GM21360 (cell line): Measurements from ENCODE around the gene SUGCT.

Experiments used
- ATAC-seq: cut with Tn5 transposase; IDR thresholded peaks from one replicate; pipeline ENCODE4 v1.9.1; 2021; ENCODE audit warnings: mild to moderate bottlenecking, moderate library complexity; ENCODE audit not compliant: unreplicated experiment

Gene SUGCT

GRCh38 chr7:40506158-40506557 lies 371.4 kb downstream of the SUGCT start:
- ATAC-seq, result no peak

DNA sequence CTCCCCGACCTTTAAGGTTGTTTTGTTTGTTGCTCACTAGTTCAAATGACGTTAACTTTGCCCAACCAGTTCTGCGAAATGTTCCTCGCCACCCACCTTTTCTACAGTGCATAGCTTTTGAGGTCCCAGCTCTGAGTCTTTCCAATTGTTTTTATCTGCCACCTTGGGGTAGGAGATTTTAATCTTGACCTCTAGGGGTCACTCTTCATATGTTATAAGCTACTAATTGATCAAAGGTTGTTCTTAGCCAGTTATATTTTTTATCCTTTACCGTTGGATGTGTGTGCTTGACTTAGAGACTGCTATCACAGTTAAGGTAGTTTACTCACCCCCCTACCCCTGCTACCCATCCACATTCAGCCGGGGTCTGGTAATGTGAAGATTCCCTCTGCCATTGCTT lies 372.4 kb downstream of the SUGCT start:
- no peak for ATAC-seq

- ATAC-seq, result no peak
These were observed 374.6 kb downstream of the SUGCT start for GRCh38 chr7:40509287-40509996.

DNA sequence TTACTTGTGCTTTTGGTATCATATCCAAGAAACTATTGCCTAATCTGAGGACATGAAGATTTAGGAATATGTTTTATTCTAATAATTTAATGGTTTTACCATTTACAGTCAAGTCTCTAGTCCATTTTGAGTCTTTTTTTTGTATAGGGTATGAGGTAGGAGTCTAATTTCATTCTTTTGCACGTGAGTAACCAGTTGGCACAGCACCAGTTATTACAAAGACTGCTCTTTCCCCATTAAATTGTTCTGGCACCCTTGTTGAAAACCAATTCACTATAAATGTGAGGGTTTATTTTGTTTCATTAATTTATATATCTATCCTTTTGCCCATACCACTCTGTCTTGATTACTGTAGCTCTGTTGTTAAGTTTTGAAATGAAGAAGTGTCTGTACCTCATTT lies 381.6 kb downstream of the SUGCT start:
- no peak for ATAC-seq

- no peak for ATAC-seq
These were observed 384.2 kb downstream of the SUGCT start for GRCh38 chr7:40519009-40519408.

DNA sequence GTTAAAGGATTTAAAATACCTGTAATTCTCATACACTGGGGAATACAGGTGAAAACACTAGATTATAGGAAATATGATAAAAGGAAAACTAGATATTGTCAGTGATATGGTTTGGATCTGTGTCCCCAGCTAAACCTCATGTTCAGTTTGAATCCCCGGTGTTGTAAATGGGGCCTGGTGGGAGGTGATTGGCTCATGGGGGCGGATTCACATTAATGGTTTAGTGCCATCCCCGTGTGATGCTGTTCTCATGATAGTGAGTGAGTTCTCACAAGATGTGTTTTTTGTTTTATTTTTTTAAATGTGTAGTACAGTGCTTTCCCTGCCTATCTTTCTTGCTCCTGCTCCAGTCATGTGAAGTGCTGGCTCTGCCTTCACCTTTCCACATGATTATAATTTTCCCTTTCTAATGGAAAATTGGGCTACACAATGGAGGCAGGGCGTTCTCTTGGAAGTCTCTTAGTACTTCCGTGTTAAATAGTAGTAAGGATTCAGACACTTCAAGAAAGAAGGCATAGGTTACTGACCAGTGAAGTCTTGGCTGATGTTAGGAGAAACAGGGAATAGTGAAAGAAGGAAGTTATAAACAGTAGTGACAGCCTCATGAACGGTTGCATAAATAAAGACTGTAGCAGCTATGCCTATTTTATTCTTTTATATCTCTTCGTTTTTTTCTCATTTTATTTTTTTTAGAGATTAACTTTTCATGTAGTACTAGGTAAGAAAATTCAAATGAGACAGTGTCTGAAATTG lies 386.4 kb downstream of the SUGCT start:
- ATAC-seq, result no peak

DNA sequence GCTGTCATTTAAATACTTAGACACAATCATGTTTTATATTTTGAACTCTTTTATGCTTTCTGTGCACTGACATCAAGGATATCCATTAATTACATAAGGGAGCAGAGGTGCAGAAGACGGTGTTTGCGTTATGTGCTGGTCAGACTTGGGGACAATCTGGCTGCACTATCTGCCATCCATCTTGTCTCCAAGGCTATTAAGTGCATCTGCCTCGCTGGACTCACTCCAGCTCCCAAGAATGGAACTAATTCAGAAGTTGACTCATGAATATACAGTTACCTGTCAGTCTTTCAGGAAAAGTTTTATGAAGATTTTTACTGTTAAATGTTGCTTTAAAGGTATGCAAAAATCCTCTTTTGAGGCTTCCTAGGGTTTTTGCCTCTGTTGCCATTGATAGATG lies 391.0 kb downstream of the SUGCT start:
- ATAC-seq, result no peak

DNA sequence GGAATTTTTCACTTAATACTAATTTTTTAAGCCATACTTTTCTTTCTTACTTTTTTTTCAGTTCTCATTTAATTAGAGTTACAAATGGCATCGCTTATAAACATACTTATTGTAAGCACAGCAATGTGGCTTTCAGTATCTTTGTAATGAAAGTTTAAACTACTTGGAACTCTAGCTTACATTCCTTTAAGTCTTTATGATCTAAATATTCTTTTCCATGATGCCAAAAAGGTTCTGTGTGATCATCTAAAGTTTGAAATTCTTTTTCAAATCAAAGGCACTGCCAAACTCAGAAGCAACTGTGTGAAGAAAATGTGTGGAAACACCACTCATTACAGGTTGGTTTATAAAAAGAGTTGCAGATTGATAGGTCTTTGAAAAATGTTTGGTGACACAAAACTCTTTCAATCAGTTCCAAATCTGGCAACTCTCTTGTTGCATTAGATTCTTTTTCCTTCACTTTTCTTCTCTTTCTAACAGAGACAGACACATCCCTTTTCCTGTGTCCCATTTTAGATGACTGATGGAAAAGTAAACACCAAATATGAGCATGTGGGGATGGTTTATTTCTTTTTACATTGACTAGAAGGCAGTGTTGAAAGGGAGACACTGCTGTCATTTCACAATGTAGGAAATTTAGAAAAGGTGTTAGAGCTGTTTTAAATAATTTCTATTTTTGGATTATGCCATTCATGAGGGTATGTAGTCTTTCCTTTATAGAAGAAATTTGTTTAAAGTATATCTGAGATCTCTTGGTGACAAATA lies 392.3 kb downstream of the SUGCT start:
- ATAC-seq, result no peak

DNA sequence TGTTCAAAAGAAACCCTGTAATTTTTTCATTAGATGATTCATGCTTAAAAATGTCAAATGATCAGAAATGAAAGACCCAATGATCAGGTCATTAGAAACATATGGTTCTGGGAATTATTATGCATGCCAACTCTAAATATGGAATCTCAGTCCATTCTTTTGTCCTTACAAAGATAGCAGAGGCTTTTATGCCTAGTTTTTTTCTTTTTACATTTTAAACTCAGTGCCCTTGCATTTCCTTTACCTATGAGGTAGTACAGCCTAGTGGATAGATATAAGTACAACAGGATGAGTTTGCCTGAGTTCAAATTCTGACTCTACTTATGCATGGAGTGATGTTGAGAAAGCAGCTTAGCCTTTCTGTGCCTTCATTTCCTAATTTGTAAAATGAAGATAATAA lies 392.9 kb downstream of the SUGCT start:
- no peak for ATAC-seq

- no peak for ATAC-seq
These were observed 395.5 kb downstream of the SUGCT start for GRCh38 chr7:40530292-40530691.

DNA sequence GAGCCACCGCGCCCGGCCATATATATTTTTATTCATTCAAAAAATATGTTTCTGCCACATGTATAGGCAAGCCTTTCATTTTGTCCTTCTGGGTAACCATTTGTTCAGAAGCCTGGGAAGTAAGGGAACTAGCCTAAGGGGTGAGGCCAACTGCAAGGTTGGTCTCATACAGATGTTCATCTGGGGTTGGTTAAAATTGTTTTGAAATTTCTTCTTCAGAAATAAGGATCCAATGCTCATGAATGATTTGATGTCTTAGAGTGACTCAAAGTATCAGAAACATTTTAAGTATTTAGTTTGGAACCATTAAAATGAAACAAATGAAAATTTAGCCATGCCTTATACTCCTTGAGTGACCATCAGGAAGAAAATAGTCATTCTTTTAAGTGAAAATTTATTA lies 397.2 kb downstream of the SUGCT start:
- ATAC-seq, result no peak

DNA sequence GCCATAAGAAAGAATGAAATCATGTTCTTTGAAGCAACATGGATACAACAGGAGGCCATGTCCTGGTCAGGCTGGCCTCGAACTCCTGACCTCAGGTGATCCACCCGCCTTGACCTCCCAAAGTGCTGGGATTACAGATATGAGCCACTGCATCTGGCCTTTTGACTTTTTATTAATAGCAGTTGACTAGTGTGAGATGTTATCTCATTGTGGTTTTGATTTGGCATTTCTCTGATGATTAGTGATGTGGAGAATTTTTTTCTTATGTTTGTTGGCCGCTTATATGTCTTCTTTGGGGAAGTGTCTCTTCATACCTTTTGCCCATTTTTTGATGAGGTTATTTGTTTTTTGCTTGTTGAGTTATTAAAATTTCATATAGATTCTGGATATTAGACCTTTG lies 400.9 kb downstream of the SUGCT start:
- ATAC-seq, result no peak

DNA sequence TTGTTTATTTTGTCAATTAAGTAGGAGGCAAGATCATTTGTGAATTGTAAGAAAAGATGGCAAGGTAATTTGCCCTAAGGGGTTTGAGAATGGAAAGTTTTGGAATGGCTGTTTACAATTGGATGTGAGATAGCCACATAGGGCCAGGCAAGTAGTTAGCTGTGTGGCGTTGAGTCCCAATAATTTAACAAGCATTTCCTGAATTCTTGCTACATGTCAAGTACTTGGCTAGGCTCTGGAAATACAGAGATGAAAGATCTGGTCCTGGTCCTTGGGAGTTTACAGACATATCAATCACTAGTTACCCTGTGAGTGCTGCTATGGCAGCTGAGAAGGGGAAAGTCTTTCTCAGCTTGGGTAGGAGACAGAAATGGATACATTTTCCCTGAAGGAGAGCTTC lies 401.6 kb downstream of the SUGCT start:
- no peak for ATAC-seq

DNA sequence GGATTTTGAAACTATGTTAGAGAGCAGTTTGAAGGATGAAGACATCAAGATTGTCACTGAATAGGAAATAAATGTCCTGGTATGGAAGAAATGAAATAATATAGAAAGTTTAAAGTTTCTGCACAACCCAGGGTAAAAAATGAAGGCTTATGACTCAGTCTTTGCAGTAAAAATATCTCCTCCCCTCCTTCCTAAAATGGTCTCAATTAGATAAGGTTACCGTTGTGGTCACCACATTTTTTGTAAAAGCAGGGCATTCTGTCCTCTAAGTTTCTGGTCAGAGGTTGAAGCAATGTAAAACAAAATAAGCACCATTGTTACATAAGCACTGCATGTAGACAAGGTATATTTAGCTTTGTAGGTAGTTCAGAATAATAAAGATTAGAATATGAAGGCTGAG lies 403.5 kb downstream of the SUGCT start:
- no peak for ATAC-seq

GRCh38 chr7:40541336-40541735 lies 406.5 kb downstream of the SUGCT start:
- no peak for ATAC-seq

GRCh38 chr7:40542982-40543741 lies 408.4 kb downstream of the SUGCT start:
- no peak for ATAC-seq

DNA sequence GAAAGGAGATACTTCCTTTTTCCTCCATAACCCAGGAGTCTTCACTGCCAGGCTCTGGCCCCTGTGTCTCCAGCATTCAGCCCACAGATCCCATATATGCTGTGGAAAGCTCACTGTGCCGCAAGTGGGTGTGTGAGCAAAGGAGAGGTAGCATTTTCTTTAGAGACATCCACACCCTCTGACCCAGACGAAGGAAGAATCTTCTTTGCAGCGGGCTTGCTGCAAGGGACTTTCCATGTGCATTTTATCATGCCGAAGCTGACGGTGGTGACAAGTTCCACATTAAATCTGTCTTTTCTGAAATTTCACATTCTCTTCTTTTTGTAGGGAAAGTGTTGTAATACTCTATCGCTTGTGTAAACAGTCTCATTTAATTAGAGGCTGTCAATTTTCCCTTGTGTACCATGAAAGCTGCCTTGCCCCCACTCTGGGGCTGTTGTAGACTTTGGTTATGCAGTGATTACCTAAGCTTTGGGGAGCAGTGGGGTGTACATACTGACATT lies 409.5 kb downstream of the SUGCT start:
- ATAC-seq, result no peak

DNA sequence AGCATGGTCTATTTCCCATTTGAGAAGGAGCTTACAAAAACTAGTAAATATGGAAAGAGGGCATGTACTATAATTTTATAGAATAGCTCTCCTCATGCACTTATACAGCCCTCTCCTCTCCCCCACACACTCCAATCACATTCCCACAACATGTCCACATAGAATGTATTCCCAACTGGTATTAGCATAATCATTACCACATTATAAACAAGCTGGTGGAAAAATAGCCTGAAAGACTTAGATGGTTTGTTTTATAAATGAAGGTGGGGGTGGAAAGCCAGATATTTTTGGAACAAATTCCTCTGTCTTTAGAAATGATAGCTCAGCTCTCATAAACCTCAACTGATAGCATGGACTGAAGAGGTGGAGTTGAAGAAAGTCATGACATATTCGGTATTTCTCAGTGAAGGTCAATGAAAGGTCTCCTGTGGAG lies 410.1 kb downstream of the SUGCT start:
- ATAC-seq, result no peak

DNA sequence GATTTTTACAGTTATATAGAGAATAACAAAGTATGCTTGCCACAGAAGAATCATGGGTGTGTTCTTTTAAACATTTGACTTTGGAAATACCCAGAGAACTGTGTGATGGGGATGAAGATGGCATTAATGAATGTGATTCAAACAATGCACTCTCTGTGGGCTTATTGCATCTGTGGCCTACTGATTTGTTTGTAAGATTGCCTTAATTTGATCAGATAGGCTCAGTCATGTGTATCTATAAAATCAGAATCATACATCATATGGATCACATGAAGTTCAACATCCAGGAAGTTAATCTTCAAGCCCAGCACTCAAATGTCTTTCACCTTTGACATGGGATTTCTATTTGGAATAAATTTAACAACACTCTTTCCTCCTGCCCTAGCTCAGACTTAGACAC lies 410.9 kb downstream of the SUGCT start:
- ATAC-seq, result no peak

GRCh38 chr7:40546616-40547501 lies 412.1 kb downstream of the SUGCT start:
- ATAC-seq, result no peak
